Measurements from ENCODE around the gene RETREG3.

RETREG3 gene, protein sequence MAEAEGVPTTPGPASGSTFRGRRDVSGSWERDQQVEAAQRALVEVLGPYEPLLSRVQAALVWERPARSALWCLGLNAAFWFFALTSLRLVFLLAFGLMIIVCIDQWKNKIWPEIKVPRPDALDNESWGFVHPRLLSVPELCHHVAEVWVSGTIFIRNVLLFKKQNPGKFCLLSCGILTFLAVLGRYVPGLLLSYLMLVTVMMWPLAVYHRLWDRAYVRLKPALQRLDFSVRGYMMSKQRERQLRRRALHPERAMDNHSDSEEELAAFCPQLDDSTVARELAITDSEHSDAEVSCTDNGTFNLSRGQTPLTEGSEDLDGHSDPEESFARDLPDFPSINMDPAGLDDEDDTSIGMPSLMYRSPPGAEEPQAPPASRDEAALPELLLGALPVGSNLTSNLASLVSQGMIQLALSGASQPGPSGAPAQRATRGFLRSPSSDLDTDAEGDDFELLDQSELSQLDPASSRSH

DNA sequence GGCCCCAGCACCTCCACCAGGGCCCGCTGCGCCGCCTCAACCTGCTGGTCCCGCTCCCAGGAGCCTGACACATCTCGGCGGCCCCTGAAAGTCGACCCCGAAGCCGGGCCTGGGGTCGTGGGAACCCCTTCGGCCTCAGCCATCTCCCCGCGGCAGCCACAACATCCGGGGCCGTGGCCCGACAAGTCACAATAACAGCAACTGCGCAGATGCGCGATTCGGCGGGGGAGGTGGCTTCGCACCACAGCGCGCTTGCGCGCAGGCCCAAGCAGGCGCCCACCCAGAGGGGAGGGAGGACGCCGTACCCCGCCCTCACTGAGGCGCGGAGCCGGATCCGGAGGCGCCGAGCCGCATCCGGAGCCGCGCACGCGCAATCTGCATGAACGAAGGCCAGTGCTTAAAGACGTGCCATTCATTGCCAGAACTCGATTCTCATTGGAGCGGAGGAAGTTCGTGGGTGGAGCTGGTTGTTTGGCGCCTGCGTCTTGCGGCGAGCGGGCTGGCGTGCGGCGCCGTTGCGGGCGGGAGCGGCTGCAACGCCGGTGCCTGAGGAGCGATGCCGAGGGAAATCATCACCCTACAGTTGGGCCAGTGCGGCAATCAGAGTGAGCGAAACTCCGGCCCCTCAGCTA is at the start of gene RETREG3, which contains the start of gene TUBG1:
RETREG3 (minus strand) TSS at position 193 of the 632 bp plus-strand sequence; CDS start at position 143, 50 bp downstream.
TUBG1 (plus strand) TSS at position 502 of the 632 bp plus-strand sequence; CDS start at position 557, 55 bp downstream.
- H3K4me3 ChIP-seq (ENCODE audit: low read depth, low read length) = peak within 1 kb of the TSS; percentile 90
- TF ChIP-seq, protein P1, sequence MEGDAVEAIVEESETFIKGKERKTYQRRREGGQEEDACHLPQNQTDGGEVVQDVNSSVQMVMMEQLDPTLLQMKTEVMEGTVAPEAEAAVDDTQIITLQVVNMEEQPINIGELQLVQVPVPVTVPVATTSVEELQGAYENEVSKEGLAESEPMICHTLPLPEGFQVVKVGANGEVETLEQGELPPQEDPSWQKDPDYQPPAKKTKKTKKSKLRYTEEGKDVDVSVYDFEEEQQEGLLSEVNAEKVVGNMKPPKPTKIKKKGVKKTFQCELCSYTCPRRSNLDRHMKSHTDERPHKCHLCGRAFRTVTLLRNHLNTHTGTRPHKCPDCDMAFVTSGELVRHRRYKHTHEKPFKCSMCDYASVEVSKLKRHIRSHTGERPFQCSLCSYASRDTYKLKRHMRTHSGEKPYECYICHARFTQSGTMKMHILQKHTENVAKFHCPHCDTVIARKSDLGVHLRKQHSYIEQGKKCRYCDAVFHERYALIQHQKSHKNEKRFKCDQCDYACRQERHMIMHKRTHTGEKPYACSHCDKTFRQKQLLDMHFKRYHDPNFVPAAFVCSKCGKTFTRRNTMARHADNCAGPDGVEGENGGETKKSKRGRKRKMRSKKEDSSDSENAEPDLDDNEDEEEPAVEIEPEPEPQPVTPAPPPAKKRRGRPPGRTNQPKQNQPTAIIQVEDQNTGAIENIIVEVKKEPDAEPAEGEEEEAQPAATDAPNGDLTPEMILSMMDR (IDR thresholded peaks at IDR 0.05; ENCODE audit: borderline replicate concordance, insufficient read depth, low read depth, low read length) = 0 out of 2 replicates have a peak, but pooled peaks have one; percentile 17

DNA sequence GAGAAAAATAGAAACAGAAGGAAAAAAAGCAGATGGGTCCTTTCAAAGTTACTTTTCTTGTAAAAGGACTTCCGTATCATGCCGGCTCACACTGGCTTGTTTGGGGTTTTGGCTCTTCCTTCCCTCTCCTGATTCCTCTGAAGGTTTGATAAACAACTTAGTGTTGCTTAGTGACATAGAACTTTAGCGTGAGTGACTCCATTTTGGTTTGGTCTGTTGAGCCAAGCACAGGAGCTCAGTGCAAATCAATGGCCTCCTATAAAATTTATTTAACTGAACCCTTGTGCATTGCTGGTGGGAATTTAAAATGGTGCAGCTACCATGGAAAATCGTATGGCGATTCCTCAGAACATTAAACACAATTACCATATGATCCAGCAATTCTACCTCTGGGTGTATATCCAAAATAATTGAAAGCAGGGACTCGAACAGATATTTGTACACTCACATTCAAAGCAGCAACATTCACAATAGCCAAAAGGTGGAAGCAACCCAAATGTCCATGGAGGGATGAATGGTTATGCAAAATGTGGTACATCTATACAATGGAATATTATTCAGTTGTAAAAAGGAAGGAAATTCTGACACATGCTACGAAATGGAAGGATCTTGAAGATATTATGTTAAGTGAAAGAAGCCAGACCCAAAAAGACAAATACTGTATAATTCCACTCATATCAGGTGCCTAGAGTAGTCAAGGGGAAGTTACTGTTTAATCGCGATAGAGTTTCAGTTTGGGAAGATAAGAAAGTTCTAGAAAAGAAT is 48.8 kb upstream of the RETREG3 start:
- TF ChIP-seq, protein P1 (IDR thresholded peaks at IDR 0.05; ENCODE audit: borderline replicate concordance, insufficient read depth, low read depth, low read length) = no peak
- H3K4me3 ChIP-seq (ENCODE audit: low read depth, low read length) = no peak overlapping the region

DNA sequence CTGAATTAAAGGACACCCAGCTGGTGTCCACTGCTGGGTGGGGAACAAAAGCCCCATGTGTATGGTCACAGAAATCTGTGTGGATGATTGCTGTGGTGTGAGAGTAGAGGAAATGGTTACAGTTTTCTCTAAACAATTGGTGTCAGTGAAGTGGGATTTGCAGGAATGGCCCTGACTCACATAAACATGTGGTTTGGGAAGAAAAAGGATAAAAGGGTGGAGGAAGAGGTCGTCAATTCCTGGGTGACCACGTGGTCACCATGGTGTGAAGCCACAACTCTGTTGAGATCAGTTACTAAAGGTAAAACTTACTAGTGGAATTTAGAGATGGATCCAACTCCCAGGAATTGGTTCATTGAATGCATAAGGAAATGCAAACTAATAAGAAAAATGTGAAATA is 46.4 kb upstream of the RETREG3 start:
- TF ChIP-seq, protein P1 (IDR thresholded peaks at IDR 0.05; ENCODE audit: borderline replicate concordance, insufficient read depth, low read depth, low read length) = no peak
- H3K4me3 ChIP-seq (ENCODE audit: low read depth, low read length) = no peak overlapping the region

DNA sequence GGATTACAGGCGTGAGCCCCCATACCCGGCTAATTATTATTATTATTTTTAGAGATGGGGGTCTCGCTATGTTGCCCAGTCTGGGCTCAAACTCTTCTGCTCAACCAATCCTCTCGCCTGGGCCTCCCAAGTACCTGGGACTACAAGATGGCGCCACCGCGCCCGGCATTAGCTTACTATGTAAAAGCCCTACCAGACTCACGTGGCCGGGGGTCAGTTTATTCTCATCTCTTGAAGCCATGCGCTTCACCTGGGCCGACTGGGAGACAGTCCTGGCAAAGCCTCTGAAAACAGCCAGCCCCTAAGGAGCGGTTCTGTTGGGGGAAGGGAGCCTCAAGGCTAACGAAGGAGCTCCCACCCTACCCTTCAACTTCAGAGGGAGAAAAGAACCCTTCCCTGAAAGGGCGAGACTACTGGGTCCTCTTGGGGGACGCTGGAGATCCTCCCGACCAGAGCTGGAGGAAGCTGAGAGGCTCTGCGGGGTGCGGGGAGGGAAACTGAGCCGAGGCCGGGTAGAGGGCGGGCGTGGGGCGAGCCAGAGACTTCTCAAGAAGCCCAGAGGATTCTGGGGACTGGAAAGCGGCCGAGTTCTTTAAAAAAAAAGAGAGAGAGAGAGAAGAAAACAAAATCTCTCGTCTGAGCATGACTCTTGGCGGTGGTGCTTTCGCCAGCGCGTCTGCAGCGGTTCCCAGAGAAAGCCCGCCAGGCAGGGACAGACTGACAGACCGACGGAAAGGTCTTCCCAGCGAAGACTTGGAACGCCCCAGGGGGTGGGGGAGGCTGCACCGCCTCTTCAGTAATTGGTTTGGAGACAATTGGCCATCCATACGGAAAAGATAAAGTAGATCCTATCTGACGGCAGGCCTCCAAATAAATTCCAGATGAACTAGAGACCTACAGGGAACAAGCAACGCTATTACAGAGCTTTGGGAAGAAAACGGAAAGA is 44.3 kb upstream of the RETREG3 start:
- TF ChIP-seq, protein P1 (IDR thresholded peaks at IDR 0.05; ENCODE audit: borderline replicate concordance, insufficient read depth, low read depth, low read length) = no peak
- H3K4me3 ChIP-seq (ENCODE audit: low read depth, low read length) = no peak overlapping the region

DNA sequence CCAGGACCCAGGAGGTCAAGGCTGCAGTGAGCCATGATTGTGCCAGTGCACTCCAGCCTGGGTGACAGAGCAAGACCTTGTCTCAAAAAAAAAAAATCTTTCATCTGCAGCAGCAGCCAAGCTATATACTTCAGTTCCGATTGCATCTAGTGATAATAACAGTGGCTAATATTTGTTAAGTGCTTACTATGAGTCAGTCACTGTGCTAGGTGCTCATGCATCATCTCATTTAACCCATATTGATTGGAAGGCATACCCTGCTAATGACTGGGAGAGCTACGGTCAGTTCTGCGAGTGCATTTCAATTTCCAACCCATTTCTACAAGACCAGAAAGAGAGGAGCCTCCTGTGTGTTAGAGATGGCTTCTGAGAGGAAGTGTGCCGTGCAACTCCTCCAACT is 42.2 kb upstream of the RETREG3 start:
- TF ChIP-seq, protein P1 (IDR thresholded peaks at IDR 0.05; ENCODE audit: borderline replicate concordance, insufficient read depth, low read depth, low read length) = no peak
- H3K4me3 ChIP-seq (ENCODE audit: low read depth, low read length) = no peak overlapping the region

DNA sequence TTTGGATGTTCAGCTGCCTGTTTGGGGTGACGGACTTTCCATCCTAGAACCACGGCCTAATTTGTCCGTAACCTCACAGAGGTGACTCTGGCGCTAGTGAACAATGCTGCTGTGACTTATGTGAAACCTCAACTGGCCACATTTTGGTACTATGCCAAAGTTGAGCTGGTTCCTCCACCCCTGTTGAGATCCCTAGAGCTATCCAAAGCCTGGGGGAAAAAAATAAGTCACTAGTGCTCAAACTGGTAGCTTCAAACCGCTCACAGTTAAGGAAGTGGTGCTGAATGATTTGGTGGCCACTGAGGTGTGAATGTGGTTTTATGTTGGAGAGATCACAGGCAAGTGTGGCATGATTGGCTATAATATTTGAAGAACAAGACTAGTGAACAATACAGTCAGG is 38.6 kb upstream of the RETREG3 start:
- no peak overlapping the region for H3K4me3 ChIP-seq (ENCODE audit: low read depth, low read length)
- TF ChIP-seq, protein P1 (IDR thresholded peaks at IDR 0.05; ENCODE audit: borderline replicate concordance, insufficient read depth, low read depth, low read length) = no peak

Measured in GM12875 (cell line).